NCI-H1694 treated with DMSO at 0.1 percent for 48 hours (cell line): Measurements from ENCODE around the gene RELN.
"Not testable (repeated sequence)": the region's sequence is repeated elsewhere in the genome, so short reads cannot be mapped to it uniquely, and the experiment has no call there.

Experiments
- DNase-seq: peaks from one replicate; lab custom pipeline; 2025; lab: John Stamatoyannopoulos, UW

Gene RELN

DNA sequence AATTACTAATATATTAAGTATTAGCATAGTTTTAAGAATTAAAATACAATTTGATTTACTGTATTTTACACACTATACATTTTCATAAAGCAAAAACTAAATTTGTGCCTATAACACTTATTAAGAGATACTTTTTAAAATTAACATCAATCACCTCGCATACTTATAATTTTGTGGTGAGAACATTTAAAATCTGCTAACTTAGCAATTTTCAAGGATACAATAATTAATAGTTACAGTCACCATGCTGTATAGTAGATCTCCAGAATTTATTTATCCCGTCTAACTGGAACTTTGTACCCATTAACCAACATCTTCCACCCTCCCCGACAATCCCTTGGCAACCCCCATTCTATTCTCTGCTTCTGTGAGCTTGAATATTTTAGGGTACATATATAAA lies 47.5 kb downstream of the RELN start:
- no peak for DNase-seq

- DNase-seq, result no peak
Observed at GRCh38 chr7:103940382-103941268, 48.8 kb downstream of the RELN start.

- DNase-seq, result peak; percentile 56
Observed at GRCh38 chr7:103937680-103938079, 51.8 kb downstream of the RELN start.

DNA sequence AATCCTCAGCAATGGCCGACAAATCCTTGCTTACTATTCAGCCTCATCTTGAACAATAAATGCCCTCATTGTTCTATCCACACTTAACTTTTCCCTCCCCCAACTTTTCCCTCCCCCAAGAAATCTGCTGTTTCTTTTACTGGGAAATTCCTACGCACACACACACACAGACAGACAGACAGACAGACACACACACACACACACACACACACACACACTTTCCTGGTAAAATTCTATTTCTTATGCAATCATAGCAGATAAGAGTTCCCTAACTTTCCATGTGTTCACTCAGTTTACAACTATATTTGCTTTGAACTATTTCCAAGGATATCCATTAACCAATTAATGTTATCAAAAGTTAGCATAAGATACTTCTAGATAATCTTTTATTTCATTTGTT lies 52.9 kb downstream of the RELN start:
- DNase-seq, result no peak

- DNase-seq, result no peak
Observed at GRCh38 chr7:103934508-103934907, 55.0 kb downstream of the RELN start.

GRCh38 chr7:103932389-103932788 lies 57.1 kb downstream of the RELN start:
- DNase-seq, result no peak

GRCh38 chr7:103929901-103930311 lies 59.6 kb downstream of the RELN start:
- DNase-seq, result peak; percentile 96

- no peak for DNase-seq
Observed at GRCh38 chr7:103928581-103928980, 60.9 kb downstream of the RELN start.

DNA sequence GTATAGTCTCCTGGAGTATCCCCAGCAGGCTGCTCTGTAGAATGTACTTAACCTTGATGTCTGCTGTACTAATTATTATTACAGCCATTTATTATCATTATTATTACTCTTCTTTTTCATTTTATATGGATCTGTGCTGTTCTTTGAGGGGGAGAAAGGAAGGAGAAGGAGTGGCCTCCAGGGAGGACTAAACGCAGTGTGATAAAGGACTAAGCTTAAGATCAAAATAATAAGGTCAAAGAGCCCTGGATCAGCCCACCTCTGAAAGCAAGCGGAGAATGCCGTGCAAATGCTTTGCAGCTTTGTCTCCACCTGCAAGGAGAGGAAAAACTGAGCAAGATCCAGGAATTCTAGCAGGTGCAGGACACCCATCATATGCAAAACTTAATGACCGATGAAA lies 65.3 kb downstream of the RELN start:
- DNase-seq, result no peak

- no peak for DNase-seq
Observed at GRCh38 chr7:103922407-103922806, 67.1 kb downstream of the RELN start.

GRCh38 chr7:103921692-103922091 lies 67.8 kb downstream of the RELN start:
- no peak for DNase-seq

DNA sequence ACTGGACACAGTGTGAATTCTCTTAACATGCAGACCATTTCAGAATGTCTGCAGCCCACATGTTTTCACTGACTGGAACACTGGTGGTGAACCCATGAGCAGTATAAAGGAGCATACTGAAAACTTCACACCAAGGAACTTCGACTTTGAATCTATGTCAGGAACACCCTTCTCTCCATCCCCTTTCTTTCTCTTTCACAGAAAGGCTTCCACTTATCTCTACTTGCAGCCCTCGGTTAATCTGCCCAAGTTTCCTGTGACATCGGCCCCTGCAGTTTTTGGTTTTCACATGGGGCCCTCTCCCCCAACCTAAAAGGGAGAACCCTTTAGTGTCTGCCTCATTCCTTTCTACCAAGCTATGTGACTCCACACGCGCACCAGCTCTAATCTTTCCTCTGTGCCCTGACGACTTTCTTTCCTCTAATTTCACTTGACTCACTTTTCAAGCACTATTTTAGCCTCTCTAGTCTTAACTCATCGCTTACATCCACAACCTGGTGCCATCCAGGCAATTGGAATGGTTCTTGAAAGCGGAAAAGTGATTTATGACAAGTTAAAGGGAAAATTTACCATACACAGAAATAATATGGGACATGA lies 70.1 kb downstream of the RELN start:
- DNase-seq, result no peak

GRCh38 chr7:103918631-103919271 lies 70.7 kb downstream of the RELN start:
- no peak for DNase-seq

DNA sequence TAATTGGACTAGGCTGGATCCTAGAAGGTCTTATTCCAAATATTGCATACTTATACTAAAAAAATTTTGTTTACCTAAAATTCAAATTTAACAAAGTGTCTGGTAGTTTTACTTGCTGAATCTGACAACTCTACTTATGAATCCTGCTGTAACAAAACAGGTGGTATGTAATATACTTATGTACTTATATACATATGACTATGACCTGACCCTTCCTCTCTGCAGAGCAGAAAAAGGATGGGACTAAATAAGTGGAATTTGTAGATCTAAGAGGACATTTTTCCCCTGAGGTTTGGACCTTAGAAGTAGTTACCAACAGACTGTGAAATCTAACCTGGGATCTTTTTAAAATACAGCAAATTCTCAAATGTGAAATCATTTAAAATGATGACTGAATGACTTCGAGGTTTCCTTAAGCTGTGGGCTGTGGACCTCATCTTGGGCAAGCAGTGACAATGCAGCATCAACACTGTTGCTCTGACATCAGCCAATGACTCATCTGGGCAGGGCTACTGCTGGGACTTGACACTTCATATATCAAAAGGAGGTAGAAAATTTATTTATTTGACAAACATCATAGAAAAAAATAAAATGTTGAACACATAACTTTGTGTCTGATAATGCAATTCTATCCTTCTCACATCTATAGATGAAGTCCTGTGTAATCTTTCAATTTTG lies 73.6 kb downstream of the RELN start:
- DNase-seq, result no peak

GRCh38 chr7:103914147-103914899 lies 75.1 kb downstream of the RELN start:
- no peak for DNase-seq

DNA sequence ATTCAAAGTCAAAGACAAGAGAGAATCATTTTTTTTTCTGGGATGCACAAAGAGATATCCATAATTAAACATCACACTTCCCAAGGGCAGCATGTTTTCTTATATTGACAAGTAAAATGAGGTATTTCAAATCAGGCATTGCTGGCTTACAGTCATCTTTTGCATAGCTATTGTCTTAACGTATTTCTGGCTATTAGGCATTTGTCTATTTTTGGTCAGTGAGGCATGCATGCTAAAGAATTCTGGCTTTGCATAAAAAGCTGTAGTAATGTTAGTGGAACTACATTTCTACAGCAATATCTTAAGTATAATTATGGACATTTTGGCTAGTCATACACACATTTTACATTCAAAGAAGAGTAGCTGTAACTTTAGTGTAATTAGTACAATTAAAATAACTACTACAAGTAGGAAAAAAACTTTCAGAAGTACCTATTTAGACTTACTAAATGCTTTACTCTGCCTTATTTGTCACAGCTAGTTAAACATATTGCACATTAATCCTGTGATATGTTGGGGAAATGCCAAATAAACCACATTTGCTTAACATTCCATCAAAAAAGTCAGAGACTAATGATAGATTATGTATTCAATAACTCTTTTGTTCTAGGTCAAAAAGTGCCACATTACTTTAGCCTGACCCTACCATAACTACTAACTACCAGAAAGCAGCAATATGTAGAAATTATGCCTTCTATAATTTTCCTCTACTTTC lies 76.4 kb downstream of the RELN start:
- DNase-seq, result no peak

- not testable (repeated sequence) for DNase-seq
Observed at GRCh38 chr7:103911015-103911414, 78.4 kb downstream of the RELN start.

DNA sequence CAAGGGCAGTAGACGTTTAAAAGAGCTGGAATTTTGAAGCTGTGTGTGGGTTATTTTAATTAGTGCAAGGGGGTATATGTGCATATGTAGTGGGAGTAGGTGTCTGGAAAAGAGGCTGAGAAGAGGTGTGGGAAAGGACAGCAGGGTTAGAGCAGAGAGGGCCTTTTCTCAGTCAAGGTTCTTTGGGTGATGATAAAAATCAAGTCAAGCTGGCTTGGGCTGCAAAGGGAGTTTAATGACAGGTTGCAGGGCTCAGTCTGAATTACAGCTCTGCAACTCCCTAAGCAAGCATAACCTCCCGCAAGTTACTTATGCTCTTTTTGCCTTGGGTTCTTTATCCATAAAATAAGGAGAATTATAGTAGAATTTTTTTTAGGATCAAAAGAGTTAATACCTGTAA lies 83.5 kb downstream of the RELN start:
- no peak for DNase-seq

DNA sequence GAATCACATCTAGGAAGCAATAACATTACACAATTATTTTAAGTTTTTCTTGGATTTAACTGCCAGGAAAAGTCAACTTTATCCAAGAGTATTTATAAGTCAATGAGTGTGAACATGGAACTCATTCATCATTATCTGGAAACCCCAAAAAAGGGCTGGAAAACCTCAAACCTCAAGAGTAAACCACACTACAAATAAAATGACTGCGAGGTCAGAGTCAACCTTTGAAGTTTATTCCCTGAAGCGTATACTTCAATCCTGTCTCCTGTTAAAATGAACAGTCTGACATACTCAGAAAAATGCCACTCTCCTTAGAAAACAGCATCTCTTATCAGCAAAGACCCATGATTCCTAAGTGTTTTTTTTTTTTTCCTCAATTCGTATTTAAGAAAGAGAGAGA lies 86.5 kb downstream of the RELN start:
- DNase-seq, result no peak

GRCh38 chr7:103896826-103897225 lies 92.6 kb downstream of the RELN start:
- not testable (repeated sequence) for DNase-seq
